GM19193 (cell line): ENCODE measurements around the gene SCRN1.

Source experiments
- POLR2A ChIP-seq: IDR thresholded peaks from 4 replicates; pipeline ENCODE4 v1.6.1; 2011; ENCODE audit not compliant: insufficient read depth, insufficient read length; ENCODE audit errors: extremely low read depth

SCRN1 gene

DNA sequence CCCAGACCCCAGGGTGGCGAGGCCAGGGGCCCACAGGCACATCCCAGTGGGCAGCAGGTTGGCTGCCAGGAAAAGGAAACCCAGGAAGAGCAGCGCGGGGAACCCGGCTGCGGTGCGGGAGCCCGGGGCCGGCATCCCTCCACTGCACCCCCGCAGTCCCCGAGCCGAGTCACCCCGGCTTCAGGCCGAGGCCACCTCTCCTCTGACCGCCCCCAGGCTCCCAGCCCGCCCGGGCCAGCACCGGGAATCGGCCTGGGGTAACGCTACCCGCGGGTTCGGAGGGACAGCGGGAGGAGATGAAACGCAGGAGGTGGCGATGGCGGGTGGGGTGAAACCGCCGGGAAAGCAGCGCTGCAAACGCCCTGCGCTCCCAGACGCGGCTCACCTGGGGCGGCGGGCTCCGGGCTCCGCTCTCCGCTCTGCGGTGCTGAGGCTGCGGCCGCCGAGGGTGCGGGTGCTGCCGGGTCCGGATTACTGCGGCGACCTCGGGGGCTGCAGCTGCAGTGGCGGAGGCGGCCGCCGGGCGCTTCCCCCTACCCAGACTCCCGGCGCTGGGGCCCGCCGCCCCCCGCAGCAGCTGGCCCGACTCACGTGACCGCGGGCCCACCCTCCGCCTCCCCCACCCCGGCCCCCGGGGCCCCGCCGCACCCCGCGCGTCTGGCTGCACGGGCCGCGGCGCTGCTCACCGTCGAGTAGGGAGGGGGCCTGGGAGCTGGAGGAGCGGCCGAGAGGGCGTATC, at the start of gene SCRN1:
Gene SCRN1 (minus strand): TSS at position 545 of the 739 bp plus-strand sequence. CDS start 20,734 bp downstream, outside the sequence.
- peak; percentile 48 for TF ChIP-seq POLR2A

GRCh38 chr7:30038196-30038980, 48.8 kb upstream of the SCRN1 start:
- no peak for TF ChIP-seq POLR2A

- no peak for TF ChIP-seq POLR2A
Measured at GRCh38 chr7:30036220-30036619, 46.6 kb upstream of the SCRN1 start.

GRCh38 chr7:30034501-30034900, 44.9 kb upstream of the SCRN1 start:
- TF ChIP-seq POLR2A = no peak

DNA sequence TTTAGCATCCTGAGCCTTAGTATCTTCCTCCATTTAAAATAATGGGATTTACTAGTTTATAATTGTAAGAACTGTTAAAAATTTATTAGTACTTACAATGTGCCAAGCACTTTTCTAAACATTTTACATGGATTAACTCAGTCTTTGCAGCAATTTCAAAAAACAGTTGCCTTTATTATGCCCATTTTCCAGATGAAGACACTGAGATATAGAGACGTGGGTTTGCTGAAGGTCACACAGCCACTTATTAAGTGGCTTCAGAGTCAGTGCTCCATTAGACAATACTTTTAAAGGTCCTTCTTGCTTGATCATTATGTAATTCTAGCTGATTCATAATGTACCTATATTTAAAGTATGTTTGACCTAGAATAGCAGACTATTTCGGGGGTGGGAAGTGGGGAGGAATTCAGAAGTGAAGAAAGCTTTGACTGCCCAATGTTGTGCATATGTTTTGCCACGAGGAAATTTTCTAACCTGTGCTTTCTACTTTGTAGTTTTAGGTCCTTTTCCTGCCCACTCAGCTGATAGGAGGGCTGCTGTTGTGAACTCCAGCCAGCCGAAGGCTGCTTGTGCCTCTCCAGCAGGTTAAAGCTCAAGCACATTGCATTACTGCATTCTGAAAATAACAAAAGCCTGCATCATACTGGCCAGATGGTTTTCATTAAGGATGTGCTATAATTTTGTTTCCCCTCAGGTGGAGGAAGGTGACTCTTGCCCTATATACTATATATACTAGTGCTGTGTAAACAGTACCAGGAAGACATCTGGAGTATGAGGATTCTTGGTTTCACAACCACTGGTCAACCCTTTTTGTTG, 42.9 kb upstream of the SCRN1 start:
- no peak for TF ChIP-seq POLR2A

GRCh38 chr7:30029696-30030095, 40.1 kb upstream of the SCRN1 start:
- TF ChIP-seq POLR2A = no peak

DNA sequence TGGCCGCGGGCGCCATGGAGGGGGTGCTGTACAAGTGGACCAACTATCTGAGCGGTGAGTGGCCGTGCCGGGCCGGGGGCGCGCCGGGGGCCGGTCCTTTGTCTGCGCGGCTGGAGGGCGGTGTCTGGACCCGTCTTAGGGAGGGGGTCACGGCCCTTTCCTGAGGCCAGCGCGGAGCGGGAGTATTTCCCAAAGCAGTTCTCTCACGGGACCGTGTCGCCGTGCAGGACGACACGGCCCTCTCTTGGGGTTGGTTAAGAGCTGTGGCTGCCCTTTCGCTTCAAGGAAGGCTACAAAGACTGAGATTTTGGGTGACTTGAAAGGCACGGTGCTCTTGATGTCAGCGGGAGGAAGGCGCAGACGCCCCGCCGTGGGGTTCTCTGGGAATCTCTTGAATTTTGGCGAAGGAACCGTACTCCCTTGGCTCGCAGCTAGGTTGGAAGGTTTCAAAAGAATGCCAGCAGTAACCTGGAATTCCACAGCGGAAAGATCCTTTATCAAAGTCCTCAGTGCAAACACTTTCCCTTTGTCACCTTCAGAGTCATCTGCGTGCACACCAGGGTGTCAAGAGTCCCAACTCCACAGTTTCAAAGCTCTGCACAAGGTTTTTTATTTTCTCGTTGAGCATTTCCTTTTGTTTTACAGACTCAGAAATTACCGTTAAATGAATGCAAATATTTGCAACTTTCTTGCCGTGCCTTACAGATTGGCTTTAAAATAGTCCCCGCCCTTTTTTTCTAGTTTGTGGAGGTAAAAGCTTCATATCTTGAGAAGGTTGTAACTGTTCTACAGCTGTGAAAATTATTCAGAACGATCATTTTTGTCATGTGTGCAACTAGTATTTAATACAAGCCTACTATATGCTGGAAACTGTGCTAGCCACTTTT, 39.4 kb upstream of the SCRN1 start:
- TF ChIP-seq POLR2A = no peak

DNA sequence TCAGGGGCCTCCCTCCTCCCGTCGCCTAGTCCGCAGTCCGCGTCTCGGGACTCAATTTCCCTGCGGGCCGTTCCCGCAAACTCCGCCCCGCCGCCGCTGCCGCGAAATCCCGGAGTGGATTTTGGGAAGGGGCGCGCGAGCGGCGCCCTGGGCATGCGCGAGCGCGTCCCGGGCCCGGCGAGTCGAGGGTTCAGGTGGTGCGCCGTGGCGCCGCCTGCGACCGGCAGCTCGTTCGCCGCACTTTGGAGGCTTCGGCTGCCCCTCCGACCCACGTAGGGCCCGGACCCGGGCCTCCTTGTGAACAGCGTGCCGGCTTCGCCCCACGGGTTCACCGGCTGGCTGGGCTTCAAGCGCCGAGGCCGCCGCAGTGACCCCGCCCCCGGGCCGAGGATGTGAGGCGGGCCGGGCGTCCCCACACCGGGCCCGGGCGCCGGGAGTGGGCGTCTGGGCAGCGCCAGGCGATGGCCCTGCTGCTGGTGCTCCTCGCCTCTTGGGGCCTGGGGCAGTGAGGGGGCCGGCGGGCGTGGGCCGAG, 38.7 kb upstream of the SCRN1 start, which contains the start of gene PLEKHA8:
Gene PLEKHA8 (plus strand): TSS at position 197 of the 533 bp plus-strand sequence. CDS start 351 bp downstream, outside the sequence.
- peak; percentile 64 for TF ChIP-seq POLR2A

GRCh38 chr7:30027740-30028215, 38.2 kb upstream of the SCRN1 start:
- TF ChIP-seq POLR2A = no peak

DNA sequence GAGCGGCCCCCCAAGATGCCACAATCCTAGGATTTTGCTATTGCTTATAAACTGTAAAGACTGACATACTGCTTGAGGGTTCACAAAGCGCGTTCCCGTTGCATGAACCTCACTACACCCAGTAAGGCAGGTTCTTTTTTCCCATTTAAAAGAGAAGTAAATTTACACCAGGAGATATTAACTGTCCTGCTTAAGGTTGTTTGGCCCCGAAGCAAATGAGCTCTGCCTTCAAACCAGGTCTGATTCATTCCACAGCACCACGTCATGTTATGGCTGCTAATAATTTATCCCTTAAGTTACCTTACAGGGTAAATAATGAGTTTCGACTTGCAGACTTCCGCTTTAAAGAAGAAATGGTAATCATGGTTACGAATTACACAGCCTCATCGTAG, 37.5 kb upstream of the SCRN1 start:
- no peak for TF ChIP-seq POLR2A

GRCh38 chr7:30026229-30027064, 36.8 kb upstream of the SCRN1 start, which contains the start of gene FKBP14:
FKBP14 (minus strand) TSS chr7:30026702; CDS start chr7:30026508, 194 bp downstream.
- TF ChIP-seq POLR2A = peak; percentile 71

DNA sequence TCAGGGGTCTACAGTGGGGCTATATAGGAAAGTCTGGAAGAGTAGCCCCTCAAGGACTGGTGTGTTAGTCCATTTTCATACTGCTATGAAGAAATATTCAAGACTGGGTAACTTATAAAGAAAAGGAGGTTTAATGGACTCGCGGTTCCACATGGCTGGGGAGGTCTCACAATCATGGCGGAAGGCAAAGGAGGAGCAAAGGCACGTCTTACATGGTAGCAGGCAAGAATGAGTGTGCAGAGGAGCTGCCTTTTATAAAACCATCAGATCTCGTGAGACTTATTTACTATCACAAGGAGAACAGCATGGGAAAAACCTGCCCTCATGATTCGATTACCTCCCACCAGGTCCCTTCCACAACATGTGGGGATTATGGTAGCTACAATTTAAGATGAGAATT, 33.9 kb upstream of the SCRN1 start:
- no peak for TF ChIP-seq POLR2A

GRCh38 chr7:30022991-30023390, 33.4 kb upstream of the SCRN1 start:
- no peak for TF ChIP-seq POLR2A
